Islet precursor cell (in vitro differentiated cells): Measurements from ENCODE around the gene TMEM165.
A peak's percentile ranks its signal among the peaks of the same experiment; 100 is the strongest.

Source experiments
- DNase-seq: peaks from one replicate; pipeline ENCODE4 v3.0.0-alpha.2; 2018

TMEM165 gene

GRCh38 chr4:55369968-55370367 lies 25.8 kb upstream of the TMEM165 start:
- DNase-seq, result no peak

- no peak for DNase-seq
Measured at GRCh38 chr4:55372259-55372658, 23.5 kb upstream of the TMEM165 start.

- DNase-seq, result no peak
Measured at GRCh38 chr4:55373461-55373860, 22.3 kb upstream of the TMEM165 start.

- DNase-seq, result no peak
Measured at GRCh38 chr4:55376698-55377097, 19.1 kb upstream of the TMEM165 start.

GRCh38 chr4:55378617-55379467 lies 16.9 kb upstream of the TMEM165 start:
- no peak for DNase-seq

GRCh38 chr4:55380576-55380975 lies 15.2 kb upstream of the TMEM165 start:
- DNase-seq, result no peak

- DNase-seq, result peak; percentile 50
Measured at GRCh38 chr4:55381502-55381901, 14.3 kb upstream of the TMEM165 start.

GRCh38 chr4:55382488-55383003 lies 13.2 kb upstream of the TMEM165 start:
- no peak for DNase-seq

GRCh38 chr4:55385201-55385649 lies 10.5 kb upstream of the TMEM165 start:
- peak; percentile 73 for DNase-seq

GRCh38 chr4:55386073-55386472 lies 9.7 kb upstream of the TMEM165 start:
- peak; percentile 65 for DNase-seq

- DNase-seq, result no peak
Measured at GRCh38 chr4:55386840-55387239, 8.9 kb upstream of the TMEM165 start.

GRCh38 chr4:55393461-55394320 lies 2.1 kb upstream of the TMEM165 start:
- DNase-seq, result no peak

- no peak for DNase-seq
Measured at GRCh38 chr4:55395218-55395528, 584 bp upstream of the TMEM165 start.

- DNase-seq, result peak; percentile 72
Measured at GRCh38 chr4:55396308-55397125, 760 bp downstream of the TMEM165 start.

GRCh38 chr4:55397126-55397436 lies 1.3 kb downstream of the TMEM165 start:
- peak; percentile 49 for DNase-seq

- peak; percentile 52 for DNase-seq
Measured at GRCh38 chr4:55397520-55398321, 2.0 kb downstream of the TMEM165 start.

GRCh38 chr4:55398461-55398860 lies 2.7 kb downstream of the TMEM165 start:
- DNase-seq, result no peak

GRCh38 chr4:55398966-55399365 lies 3.2 kb downstream of the TMEM165 start:
- DNase-seq, result no peak

- DNase-seq, result peak; percentile 14
Measured at GRCh38 chr4:55399581-55399980, 3.8 kb downstream of the TMEM165 start.

GRCh38 chr4:55405073-55405472 lies 9.3 kb downstream of the TMEM165 start:
- DNase-seq, result no peak

- no peak for DNase-seq
Measured at GRCh38 chr4:55406545-55406944, 10.8 kb downstream of the TMEM165 start.

GRCh38 chr4:55407119-55407518 lies 11.4 kb downstream of the TMEM165 start:
- DNase-seq, result no peak
